ENCODE data around the gene RAB7A. TPM values are rescaled to one million over a fixed set of nuclear protein-coding genes. Genes with fewer than 3 reads are reported as not detected.

The RAB7A gene
- total RNA-seq, 1 experiment from 2014 or later = 284 TPM

DNA sequence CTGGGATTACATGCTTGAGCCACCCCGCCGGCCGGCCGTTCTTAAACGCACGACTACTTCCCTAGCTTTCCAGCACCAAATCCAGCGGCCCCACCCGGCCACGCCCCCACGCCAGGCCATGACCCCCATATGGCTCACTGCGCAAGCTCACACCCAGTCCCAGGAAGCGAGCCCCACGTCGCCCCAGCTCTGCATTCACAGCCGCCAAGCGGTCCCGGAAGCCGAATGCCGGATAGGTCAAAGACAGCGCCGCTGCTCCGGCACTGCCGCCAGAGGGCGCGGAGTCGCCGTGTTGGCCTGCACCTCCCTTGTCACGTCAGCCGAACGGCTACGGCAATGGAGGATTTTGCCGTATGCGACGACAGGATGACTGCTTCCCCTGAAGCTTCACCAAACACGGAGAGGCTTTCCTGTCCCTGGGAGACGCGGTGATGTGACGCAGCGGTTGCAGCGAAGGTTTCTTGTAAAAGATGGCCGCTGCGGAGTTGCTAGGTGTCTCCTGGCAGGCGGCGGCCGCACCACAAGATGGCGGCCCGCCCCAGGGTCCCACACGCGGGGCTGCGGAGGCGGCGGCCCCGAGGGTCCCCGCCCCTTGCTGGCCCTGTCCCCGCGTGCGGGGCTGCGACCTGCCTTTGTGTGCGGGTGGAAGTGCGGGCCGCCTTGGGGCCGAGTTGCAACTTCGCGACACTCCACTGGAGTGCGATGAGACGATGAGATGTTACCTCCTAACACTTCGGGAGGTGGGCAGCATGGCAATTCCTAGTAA is 45.2 kb upstream of the RAB7A start:
- DNase-seq = peak; percentile 99
- TF ChIP-seq, protein P1, sequence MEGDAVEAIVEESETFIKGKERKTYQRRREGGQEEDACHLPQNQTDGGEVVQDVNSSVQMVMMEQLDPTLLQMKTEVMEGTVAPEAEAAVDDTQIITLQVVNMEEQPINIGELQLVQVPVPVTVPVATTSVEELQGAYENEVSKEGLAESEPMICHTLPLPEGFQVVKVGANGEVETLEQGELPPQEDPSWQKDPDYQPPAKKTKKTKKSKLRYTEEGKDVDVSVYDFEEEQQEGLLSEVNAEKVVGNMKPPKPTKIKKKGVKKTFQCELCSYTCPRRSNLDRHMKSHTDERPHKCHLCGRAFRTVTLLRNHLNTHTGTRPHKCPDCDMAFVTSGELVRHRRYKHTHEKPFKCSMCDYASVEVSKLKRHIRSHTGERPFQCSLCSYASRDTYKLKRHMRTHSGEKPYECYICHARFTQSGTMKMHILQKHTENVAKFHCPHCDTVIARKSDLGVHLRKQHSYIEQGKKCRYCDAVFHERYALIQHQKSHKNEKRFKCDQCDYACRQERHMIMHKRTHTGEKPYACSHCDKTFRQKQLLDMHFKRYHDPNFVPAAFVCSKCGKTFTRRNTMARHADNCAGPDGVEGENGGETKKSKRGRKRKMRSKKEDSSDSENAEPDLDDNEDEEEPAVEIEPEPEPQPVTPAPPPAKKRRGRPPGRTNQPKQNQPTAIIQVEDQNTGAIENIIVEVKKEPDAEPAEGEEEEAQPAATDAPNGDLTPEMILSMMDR (IDR thresholded peaks at IDR 0.05; ENCODE audit: insufficient read depth in 1 of 2, low read depth in 1 of 2, low read length in 1 of 2, severe bottlenecking in 1 of 2, unreplicated experiment in 1 of 2) = peak; percentile 83 to 96
- H3K9me3 Mint-ChIP-seq (ENCODE audit: unreplicated experiment) = no peaks in the 10 kb centered on the region
- POLR2A ChIA-PET = interaction anchor here (0.6 to 2.4 kb wide), 12 partner anchors 9 to 202 kb away, joined by 3 to 14 read pairs (median 5); partner anchors contain the start of genes ACAD9, RAB7A and RPN1
- no peaks in the 10 kb centered on the region for H3K27me3 ChIP-seq (replicated peaks; ENCODE audit: control insufficient read depth, insufficient read depth, low read length)
- CTCF ChIA-PET = interaction anchor here (0.6 to 2.2 kb wide), 35 partner anchors 9 to 565 kb away, joined by 3 to 35 read pairs (median 4); partner anchors contain the start of genes ACAD9, RAB7A and RPN1
- H3K9me3 ChIP-seq = no peaks in the 10 kb centered on the region
- H3K36me3 ChIP-seq (ENCODE audit: control insufficient read depth, insufficient read depth, low read length) = no peaks in the 10 kb centered on the region
- no peaks in the 10 kb centered on the region for H3K27me3 Mint-ChIP-seq (ENCODE audit: insufficient read depth, unreplicated experiment)
- H3K4me3 Mint-ChIP-seq (ENCODE audit: unreplicated experiment) = peak overlapping the region; percentile 86
- H3K4me1 ChIP-seq = no peaks in the 10 kb centered on the region
- peak overlapping the region; percentile 92 for H3K27ac Mint-ChIP-seq (ENCODE audit: unreplicated experiment)
- no TSS peak for BruUV-seq (replicated peaks)
- H3K36me3 Mint-ChIP-seq (ENCODE audit: insufficient read depth, unreplicated experiment) = peaks cover 7% of the 10 kb centered on the region
- intact Hi-C loops (cut with micrococcal nuclease; ENCODE audit: unreplicated experiment) = loop anchor here (1.0 to 5.0 kb wide), 5 partner anchors 30 to 172 kb away; partner anchors contain the start of genes RAB7A and RPN1
- peak overlapping the region; percentile 88 for H3K4me3 ChIP-seq (ENCODE audit: low read depth, low read length)
- peaks cover 5% of the 10 kb centered on the region for H3K4me1 Mint-ChIP-seq (ENCODE audit: low read depth, unreplicated experiment)

DNA sequence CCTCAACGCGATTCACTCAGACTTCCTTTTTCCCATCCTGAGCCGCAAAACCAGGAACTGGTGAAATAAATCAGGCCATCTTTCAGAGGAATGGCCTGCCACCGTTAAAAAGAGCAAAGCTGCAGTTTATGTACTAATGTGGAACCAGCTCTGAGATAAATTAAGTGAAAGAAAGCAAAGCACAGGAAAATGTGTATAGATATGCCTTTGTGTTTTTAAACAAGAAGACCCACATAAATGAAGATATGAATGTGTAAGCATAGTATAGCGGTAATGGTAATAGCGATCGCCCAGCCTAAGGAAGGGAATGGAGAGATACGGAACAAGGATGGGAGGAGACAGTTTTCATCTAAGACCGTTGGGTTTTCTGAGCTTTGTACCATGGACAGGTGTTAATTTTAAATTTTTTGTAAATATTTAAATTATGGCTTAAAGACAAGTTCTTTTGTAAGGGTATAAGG is 44.6 kb upstream of the RAB7A start:
- ChIA-PET CTCF (interaction anchor here (1.2 to 2.2 kb wide), 7 partner anchors 17 to 114 kb away, joined by 3 to 35 read pairs (median 8); partner anchors contain the start of gene RPN1), POLR2A (interaction anchor here (2.2 to 2.4 kb wide), 2 partner anchors 31 to 198 kb away, joined by 12 to 14 read pairs; partner anchors contain the start of genes ACAD9 and RPN1)
- Mint-ChIP-seq H3K27ac (ENCODE audit: unreplicated experiment) (peak overlapping the region; percentile 92), H3K4me1 (ENCODE audit: low read depth, unreplicated experiment) (peaks cover 5% of the 10 kb centered on the region), H3K9me3 (ENCODE audit: unreplicated experiment) (no peaks in the 10 kb centered on the region), H3K27me3 (ENCODE audit: insufficient read depth, unreplicated experiment) (no peaks in the 10 kb centered on the region), H3K4me3 (ENCODE audit: unreplicated experiment) (peak overlapping the region; percentile 86), H3K36me3 (ENCODE audit: insufficient read depth, unreplicated experiment) (peaks cover 7% of the 10 kb centered on the region)
- Histone ChIP-seq H3K27me3 (replicated peaks; ENCODE audit: control insufficient read depth, insufficient read depth, low read length) (no peaks in the 10 kb centered on the region), H3K4me1 (no peaks in the 10 kb centered on the region), H3K9me3 (no peaks in the 10 kb centered on the region), H3K36me3 (ENCODE audit: control insufficient read depth, insufficient read depth, low read length) (no peaks in the 10 kb centered on the region), H3K4me3 (ENCODE audit: low read depth, low read length) (peak overlapping the region; percentile 88)
- TSS peak; percentile 79 for BruUV-seq (replicated peaks)
- TF ChIP-seq, protein P1 (IDR thresholded peaks at IDR 0.05; ENCODE audit: insufficient read depth in 1 of 2, low read depth in 1 of 2, low read length in 1 of 2, severe bottlenecking in 1 of 2, unreplicated experiment in 1 of 2) = no peak
- DNase-seq = no peak
- intact Hi-C loops (cut with micrococcal nuclease; ENCODE audit: unreplicated experiment) = loop anchor here (2.0 to 5.0 kb wide), 3 partner anchors 31 to 171 kb away; partner anchors contain the start of gene RPN1

DNA sequence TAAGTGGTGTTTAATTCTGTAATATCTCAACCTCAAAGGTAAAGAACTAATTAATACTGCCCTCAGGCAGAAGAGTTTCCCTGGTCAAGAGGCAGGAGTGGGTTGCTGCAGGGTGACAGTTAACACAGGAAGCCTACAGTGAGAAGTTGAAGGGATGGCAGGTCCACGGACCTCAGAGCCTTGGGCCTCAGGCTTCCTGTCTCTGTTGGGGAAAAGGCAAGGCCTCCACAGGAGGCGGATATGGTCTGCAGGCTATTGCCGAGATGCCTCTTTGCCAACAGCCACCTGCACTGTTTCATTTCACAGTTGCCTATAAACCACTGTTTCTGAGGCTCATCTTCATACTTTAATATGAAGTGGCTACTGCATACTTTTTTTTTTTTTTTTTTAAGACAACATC is 42.0 kb upstream of the RAB7A start:
- CTCF ChIA-PET = interaction anchor here (0.7 kb wide), 1 partner anchor 155 kb away, joined by 6 read pairs; no protein-coding TSS in a partner anchor
- intact Hi-C loops (cut with micrococcal nuclease; ENCODE audit: unreplicated experiment) = loop anchor here (5.0 kb wide), 2 partner anchors 98 to 168 kb away; no protein-coding TSS in a partner anchor
- no TSS peak for BruUV-seq (replicated peaks)
- POLR2A ChIA-PET = no interaction called here
- no peak for DNase-seq
- Mint-ChIP-seq H3K27ac (ENCODE audit: unreplicated experiment) (no peak overlapping the region), H3K36me3 (ENCODE audit: insufficient read depth, unreplicated experiment) (peaks cover 7% of the 10 kb centered on the region), H3K4me3 (ENCODE audit: unreplicated experiment) (no peak overlapping the region), H3K27me3 (ENCODE audit: insufficient read depth, unreplicated experiment) (no peaks in the 10 kb centered on the region), H3K4me1 (ENCODE audit: low read depth, unreplicated experiment) (peaks cover 5% of the 10 kb centered on the region), H3K9me3 (ENCODE audit: unreplicated experiment) (no peaks in the 10 kb centered on the region)
- Histone ChIP-seq H3K36me3 (ENCODE audit: control insufficient read depth, insufficient read depth, low read length) (no peaks in the 10 kb centered on the region), H3K4me1 (no peaks in the 10 kb centered on the region), H3K9me3 (no peaks in the 10 kb centered on the region), H3K27me3 (replicated peaks; ENCODE audit: control insufficient read depth, insufficient read depth, low read length) (no peaks in the 10 kb centered on the region), H3K4me3 (ENCODE audit: low read depth, low read length) (no peak overlapping the region)
- TF ChIP-seq, protein P1 (IDR thresholded peaks at IDR 0.05; ENCODE audit: insufficient read depth in 1 of 2, low read depth in 1 of 2, low read length in 1 of 2, severe bottlenecking in 1 of 2, unreplicated experiment in 1 of 2) = no peak

All from Caco-2 (cell line).